H1 (cell line): Measurements from ENCODE around the gene SND1. TPM values are rescaled to one million over a fixed set of nuclear protein-coding genes. Genes with fewer than 3 reads are reported as not detected.
A peak's percentile ranks its signal among the peaks of the same experiment; 100 is the strongest.

Experiments used
- EGR1 ChIP-seq: IDR thresholded peaks from 2 replicates; pipeline ENCODE4 v1.6.1; 2011; ENCODE audit warnings: low read depth, low read length, borderline replicate concordance
- polyA plus RNA-seq, 7 experiments: library from polyadenylated mRNA; depleted of rRNA in 3 of 7; stranded (reverse) in 5 of 7; unstranded in 2 of 7; fragments of >200 nt in 5 of 7; fragments of 200-250 nt in 2 of 7; gene quantifications; 1 replicate in 5 of 7; 2 replicates in 1 of 7; 4 replicates in 1 of 7; pipeline versions ENCODE4 v1.2.1 to v1.2.3, GENCODE V29; 2011 to 2013; ENCODE audit warnings: missing spikeins in 2 of 7, mixed read lengths in 2 of 7
- total RNA-seq: library from RNA; stranded (reverse); fragmentation: NEBNext Ultra II Directional; extraction: Animal tissue kit (Norgen Biotek cat#: 25700); gene quantifications from 2 replicates; pipeline ENCODE4 v1.2.1, GENCODE V29; 2021
- TF ChIP-seq, protein P1 (sequence below): fragments of 300-600 bp; sonication (generic); IDR thresholded peaks from 2 replicates; pipeline ENCODE4 v1.7.1; 2012; ENCODE audit warnings: low read length, moderate library complexity, mild to moderate bottlenecking, inconsistent platforms; ENCODE audit not compliant: insufficient replicate concordance

SND1 gene
- total and polyA plus RNA-seq, 2 of the 8 experiments (the other 6 are each of a cell fraction or from before 2014, with no cell fraction given) = 122 to 290 TPM

DNA sequence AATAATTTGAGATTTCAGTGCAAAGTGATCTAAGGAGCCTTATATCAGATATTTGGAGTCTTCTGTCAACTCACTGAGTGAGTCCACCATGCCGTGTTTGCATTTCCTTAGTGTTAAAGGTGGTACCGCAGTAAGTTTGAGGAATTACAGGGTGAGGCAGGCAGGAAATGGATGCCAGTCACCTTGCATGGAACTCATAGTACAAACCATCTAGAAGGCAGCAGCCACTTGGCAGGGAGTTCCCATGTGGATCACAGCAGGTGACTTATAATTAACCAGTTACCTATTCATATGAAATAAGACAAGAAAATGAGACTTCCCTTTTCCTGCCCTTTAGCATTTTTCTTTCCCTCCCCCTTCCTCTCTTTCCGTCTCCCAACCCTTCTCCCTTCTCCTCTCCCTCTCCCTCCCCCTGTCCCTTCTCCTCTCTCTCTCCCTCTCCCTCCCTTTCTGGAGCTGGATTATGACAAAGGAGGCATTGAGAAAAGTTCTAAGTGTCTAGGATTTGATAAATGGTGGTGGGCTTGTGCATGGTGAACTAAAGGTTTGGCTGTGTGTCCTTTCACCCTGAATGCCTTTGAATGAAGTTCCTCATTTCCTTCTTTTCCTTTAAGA lies 285.2 kb downstream of the SND1 start (continued):
- TF ChIP-seq, protein P1, sequence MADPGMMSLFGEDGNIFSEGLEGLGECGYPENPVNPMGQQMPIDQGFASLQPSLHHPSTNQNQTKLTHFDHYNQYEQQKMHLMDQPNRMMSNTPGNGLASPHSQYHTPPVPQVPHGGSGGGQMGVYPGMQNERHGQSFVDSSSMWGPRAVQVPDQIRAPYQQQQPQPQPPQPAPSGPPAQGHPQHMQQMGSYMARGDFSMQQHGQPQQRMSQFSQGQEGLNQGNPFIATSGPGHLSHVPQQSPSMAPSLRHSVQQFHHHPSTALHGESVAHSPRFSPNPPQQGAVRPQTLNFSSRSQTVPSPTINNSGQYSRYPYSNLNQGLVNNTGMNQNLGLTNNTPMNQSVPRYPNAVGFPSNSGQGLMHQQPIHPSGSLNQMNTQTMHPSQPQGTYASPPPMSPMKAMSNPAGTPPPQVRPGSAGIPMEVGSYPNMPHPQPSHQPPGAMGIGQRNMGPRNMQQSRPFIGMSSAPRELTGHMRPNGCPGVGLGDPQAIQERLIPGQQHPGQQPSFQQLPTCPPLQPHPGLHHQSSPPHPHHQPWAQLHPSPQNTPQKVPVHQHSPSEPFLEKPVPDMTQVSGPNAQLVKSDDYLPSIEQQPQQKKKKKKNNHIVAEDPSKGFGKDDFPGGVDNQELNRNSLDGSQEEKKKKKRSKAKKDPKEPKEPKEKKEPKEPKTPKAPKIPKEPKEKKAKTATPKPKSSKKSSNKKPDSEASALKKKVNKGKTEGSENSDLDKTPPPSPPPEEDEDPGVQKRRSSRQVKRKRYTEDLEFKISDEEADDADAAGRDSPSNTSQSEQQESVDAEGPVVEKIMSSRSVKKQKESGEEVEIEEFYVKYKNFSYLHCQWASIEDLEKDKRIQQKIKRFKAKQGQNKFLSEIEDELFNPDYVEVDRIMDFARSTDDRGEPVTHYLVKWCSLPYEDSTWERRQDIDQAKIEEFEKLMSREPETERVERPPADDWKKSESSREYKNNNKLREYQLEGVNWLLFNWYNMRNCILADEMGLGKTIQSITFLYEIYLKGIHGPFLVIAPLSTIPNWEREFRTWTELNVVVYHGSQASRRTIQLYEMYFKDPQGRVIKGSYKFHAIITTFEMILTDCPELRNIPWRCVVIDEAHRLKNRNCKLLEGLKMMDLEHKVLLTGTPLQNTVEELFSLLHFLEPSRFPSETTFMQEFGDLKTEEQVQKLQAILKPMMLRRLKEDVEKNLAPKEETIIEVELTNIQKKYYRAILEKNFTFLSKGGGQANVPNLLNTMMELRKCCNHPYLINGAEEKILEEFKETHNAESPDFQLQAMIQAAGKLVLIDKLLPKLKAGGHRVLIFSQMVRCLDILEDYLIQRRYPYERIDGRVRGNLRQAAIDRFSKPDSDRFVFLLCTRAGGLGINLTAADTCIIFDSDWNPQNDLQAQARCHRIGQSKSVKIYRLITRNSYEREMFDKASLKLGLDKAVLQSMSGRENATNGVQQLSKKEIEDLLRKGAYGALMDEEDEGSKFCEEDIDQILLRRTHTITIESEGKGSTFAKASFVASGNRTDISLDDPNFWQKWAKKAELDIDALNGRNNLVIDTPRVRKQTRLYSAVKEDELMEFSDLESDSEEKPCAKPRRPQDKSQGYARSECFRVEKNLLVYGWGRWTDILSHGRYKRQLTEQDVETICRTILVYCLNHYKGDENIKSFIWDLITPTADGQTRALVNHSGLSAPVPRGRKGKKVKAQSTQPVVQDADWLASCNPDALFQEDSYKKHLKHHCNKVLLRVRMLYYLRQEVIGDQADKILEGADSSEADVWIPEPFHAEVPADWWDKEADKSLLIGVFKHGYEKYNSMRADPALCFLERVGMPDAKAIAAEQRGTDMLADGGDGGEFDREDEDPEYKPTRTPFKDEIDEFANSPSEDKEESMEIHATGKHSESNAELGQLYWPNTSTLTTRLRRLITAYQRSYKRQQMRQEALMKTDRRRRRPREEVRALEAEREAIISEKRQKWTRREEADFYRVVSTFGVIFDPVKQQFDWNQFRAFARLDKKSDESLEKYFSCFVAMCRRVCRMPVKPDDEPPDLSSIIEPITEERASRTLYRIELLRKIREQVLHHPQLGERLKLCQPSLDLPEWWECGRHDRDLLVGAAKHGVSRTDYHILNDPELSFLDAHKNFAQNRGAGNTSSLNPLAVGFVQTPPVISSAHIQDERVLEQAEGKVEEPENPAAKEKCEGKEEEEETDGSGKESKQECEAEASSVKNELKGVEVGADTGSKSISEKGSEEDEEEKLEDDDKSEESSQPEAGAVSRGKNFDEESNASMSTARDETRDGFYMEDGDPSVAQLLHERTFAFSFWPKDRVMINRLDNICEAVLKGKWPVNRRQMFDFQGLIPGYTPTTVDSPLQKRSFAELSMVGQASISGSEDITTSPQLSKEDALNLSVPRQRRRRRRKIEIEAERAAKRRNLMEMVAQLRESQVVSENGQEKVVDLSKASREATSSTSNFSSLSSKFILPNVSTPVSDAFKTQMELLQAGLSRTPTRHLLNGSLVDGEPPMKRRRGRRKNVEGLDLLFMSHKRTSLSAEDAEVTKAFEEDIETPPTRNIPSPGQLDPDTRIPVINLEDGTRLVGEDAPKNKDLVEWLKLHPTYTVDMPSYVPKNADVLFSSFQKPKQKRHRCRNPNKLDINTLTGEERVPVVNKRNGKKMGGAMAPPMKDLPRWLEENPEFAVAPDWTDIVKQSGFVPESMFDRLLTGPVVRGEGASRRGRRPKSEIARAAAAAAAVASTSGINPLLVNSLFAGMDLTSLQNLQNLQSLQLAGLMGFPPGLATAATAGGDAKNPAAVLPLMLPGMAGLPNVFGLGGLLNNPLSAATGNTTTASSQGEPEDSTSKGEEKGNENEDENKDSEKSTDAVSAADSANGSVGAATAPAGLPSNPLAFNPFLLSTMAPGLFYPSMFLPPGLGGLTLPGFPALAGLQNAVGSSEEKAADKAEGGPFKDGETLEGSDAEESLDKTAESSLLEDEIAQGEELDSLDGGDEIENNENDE = no peak
- peak; percentile 70; the same call in 1 of the 2 replicates for TF ChIP-seq EGR1
